Measurements from ENCODE around the gene EMSY. TPM values are rescaled to one million over a fixed set of nuclear protein-coding genes. Genes with fewer than 3 reads are reported as not detected.

EMSY gene
- total and polyA plus RNA-seq, 2 donors (not counting 1 experiment from before 2014, with no cell fraction given), result 27.4 to 59.7 TPM

- H3K27ac Mint-ChIP-seq, result no peak overlapping the region
- Histone ChIP-seq H3K27me3 (replicated peaks in 1 of 4; ENCODE audit: control extremely low read depth in 1 of 4, control insufficient read depth in 3 of 4, insufficient read depth in 4 of 4, low read length in 3 of 4) (no peaks in the 10 kb centered on the region), H4K20me1 (ENCODE audit: control insufficient read depth, insufficient read depth, low read length, poor library complexity, severe bottlenecking) (no peaks in the 10 kb centered on the region), H3K4me3 (ENCODE audit: control extremely low read depth in 1 of 5, extremely low read depth in 1 of 5, insufficient read depth in 1 of 5, low read depth in 2 of 5, low read length in 4 of 5) (no peak overlapping the region), H2AFZ (ENCODE audit: insufficient read depth, low read depth, low read length, poor library complexity, severe bottlenecking) (no peak overlapping the region), H3K9ac (ENCODE audit: low read length) (no peak overlapping the region), H3K4me2 (replicated peaks; ENCODE audit: low read depth, low read length, poor library complexity, severe bottlenecking) (no peak overlapping the region), H3K4me1 (ENCODE audit: control insufficient read depth in 2 of 2, insufficient read depth in 2 of 2, low read length in 2 of 2) (no peaks in the 10 kb centered on the region), H3K79me2 (ENCODE audit: control insufficient read depth, insufficient read depth, low read length) (no peaks in the 10 kb centered on the region), H3K9me3 (ENCODE audit: control extremely low read depth in 1 of 3, control insufficient read depth in 2 of 3, insufficient read depth in 1 of 3, low read length in 2 of 3) (no peaks in the 10 kb centered on the region), H3K36me3 (replicated peaks in 1 of 2; ENCODE audit: control extremely low read depth in 1 of 2, control insufficient read depth in 1 of 2, extremely low read depth in 1 of 2, insufficient read depth in 2 of 2, low read length in 1 of 2) (peaks cover 4 to 7% of the 10 kb centered on the region in 2 experiments), H3K27ac (ENCODE audit: low read length in 2 of 2) (no peak overlapping the region)
- WGBS (ENCODE audit: insufficient coverage), result no CpG with 5 or more reads among the region's 1 CpG
- H3K4me1 Mint-ChIP-seq, result peaks cover under 1% of the 10 kb centered on the region
- ChIA-PET POLR2A (no interaction called here), CTCF (no interaction called here)
- TF ChIP-seq EZH2 (IDR thresholded peaks at IDR 0.05; ENCODE audit: borderline replicate concordance, insufficient read depth, low read depth, low read length, poor library complexity, severe bottlenecking) (no peak), CTCF (IDR thresholded peaks at IDR 0.05) (no peak)
- ATAC-seq (ENCODE audit: low read depth) (no peak), DNase-seq (no peak)
- no peaks in the 10 kb centered on the region for H3K27me3 Mint-ChIP-seq
- intact Hi-C loops (cut with micrococcal nuclease), result no loop called here
- H3K4me3 Mint-ChIP-seq, result no peak overlapping the region
- H3K9me3 Mint-ChIP-seq (ENCODE audit: insufficient read depth), result no peaks in the 10 kb centered on the region
These were observed 70.7 kb downstream of the EMSY start for GRCh38 chr11:76515494-76515893.

- Histone ChIP-seq H4K20me1 (ENCODE audit: control insufficient read depth, insufficient read depth, low read length, poor library complexity, severe bottlenecking) (no peaks in the 10 kb centered on the region), H3K27ac (ENCODE audit: low read length in 2 of 2) (no peak overlapping the region), H3K79me2 (ENCODE audit: control insufficient read depth, insufficient read depth, low read length) (no peaks in the 10 kb centered on the region), H3K27me3 (replicated peaks in 1 of 4; ENCODE audit: control extremely low read depth in 1 of 4, control insufficient read depth in 3 of 4, insufficient read depth in 4 of 4, low read length in 3 of 4) (no peaks in the 10 kb centered on the region), H3K4me1 (ENCODE audit: control insufficient read depth in 2 of 2, insufficient read depth in 2 of 2, low read length in 2 of 2) (no peaks in the 10 kb centered on the region), H3K4me3 (ENCODE audit: control extremely low read depth in 1 of 5, extremely low read depth in 1 of 5, insufficient read depth in 1 of 5, low read depth in 2 of 5, low read length in 4 of 5) (no peak overlapping the region), H3K9me3 (ENCODE audit: control extremely low read depth in 1 of 3, control insufficient read depth in 2 of 3, insufficient read depth in 1 of 3, low read length in 2 of 3) (no peaks in the 10 kb centered on the region), H2AFZ (ENCODE audit: insufficient read depth, low read depth, low read length, poor library complexity, severe bottlenecking) (no peak overlapping the region), H3K9ac (ENCODE audit: low read length) (no peak overlapping the region), H3K4me2 (replicated peaks; ENCODE audit: low read depth, low read length, poor library complexity, severe bottlenecking) (no peak overlapping the region), H3K36me3 (replicated peaks in 1 of 2; ENCODE audit: control extremely low read depth in 1 of 2, control insufficient read depth in 1 of 2, extremely low read depth in 1 of 2, insufficient read depth in 2 of 2, low read length in 1 of 2) (peaks cover 5 to 17% of the 10 kb centered on the region in 2 experiments)
- ATAC-seq (ENCODE audit: low read depth) (no peak), DNase-seq (no peak)
- intact Hi-C loops (cut with micrococcal nuclease), result no loop called here
- whole genome bisulfite sequencing (ENCODE audit: insufficient coverage), result 94% methylated on average over 2 of the region's 5 CpGs
- POLR2A ChIA-PET, result no interaction called here
- no peaks in the 10 kb centered on the region for H3K27me3 Mint-ChIP-seq
- H3K4me1 Mint-ChIP-seq, result no peaks in the 10 kb centered on the region
- CTCF ChIA-PET, result interaction anchor here (0.6 to 1.0 kb wide), 2 partner anchors 32 to 195 kb away, joined by 3 read pairs; no protein-coding TSS in a partner anchor
- no peak overlapping the region for H3K27ac Mint-ChIP-seq
- H3K9me3 Mint-ChIP-seq (ENCODE audit: insufficient read depth), result no peaks in the 10 kb centered on the region
- no peak overlapping the region for H3K4me3 Mint-ChIP-seq
- no peak for TF ChIP-seq CTCF (IDR thresholded peaks at IDR 0.05)
These were observed 78.3 kb downstream of the EMSY start for GRCh38 chr11:76523147-76523546.
